Fibroblast of skin of left quadriceps (primary cell): ENCODE measurements around the gene DOK7.

Experiments used
- DNase-seq, 2 experiments: peaks; one replicate each; pipeline ENCODE4 v3.0.0-alpha.2; 2013; ENCODE audit warnings: low read depth in 2 of 2

The DOK7 gene

DNA sequence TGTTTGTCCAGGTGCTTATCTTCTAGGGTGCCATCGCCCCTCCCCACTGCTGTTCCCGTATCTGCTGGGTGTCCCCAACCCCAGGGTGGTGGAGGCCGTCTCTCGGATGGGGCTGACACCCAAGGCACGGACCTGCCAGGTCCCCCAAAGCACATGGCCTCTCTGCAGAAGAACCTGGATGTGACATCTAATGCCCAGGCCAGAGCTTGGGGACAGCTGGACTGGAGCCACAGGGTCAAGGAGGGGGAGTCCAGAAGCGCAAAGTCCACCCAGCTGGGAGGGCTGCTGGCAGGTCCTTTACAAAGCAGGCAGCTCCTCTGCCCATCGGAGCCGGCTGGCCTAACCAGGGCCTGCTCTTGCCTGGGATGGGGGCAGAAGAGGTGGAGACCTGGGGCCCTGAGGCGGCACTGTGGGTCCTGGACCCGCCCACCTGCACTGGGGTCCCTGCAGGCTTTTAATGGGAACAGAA lies 751 bp upstream of the DOK7 start:
- no peak for DNase-seq

GRCh38 chr4:3463556-3464348 lies 646 bp downstream of the DOK7 start:
- no peak for DNase-seq

GRCh38 chr4:3464349-3464905 lies 1.3 kb downstream of the DOK7 start:
- no peak for DNase-seq

DNA sequence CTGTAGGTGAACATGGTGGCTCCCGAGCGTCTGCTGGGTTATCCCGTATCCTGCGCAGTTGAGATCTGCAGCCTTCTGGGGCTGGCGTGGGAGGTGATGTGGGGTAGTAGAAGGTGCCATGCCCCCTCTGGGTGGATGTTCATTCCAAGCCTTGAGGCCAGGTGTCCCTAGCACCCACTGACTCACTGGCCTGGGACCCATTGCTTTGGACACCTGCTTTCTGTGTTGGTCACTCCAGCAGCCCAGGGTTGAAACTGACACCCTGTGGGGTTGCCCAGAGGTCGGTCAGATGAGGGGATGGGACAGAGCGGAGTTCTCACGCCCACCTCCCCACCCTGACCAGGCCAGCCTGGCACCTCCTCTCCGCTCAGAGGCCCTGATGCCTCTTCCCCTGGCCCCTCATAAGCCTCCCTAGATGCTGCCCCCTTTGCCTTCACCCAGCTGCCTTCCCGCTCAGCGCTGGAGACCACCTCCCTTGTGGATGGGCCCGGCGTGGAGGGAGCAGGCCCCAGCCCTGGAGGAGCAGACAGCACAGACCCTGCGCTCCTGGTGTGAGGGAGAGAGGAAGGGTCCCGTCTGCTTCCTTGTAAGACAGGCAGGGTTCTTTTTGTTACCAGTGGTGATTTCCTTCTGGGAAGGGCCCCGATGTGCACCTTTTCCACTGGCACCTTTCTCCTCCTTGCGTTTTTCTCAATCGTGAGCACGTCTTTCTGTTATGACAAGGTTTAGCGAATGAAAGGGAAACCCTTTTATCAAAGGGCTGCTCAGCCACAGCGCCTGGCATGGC lies 2.0 kb downstream of the DOK7 start:
- DNase-seq: no peak

- no peak for DNase-seq
These were observed 2.9 kb downstream of the DOK7 start for GRCh38 chr4:3465698-3466671.

DNA sequence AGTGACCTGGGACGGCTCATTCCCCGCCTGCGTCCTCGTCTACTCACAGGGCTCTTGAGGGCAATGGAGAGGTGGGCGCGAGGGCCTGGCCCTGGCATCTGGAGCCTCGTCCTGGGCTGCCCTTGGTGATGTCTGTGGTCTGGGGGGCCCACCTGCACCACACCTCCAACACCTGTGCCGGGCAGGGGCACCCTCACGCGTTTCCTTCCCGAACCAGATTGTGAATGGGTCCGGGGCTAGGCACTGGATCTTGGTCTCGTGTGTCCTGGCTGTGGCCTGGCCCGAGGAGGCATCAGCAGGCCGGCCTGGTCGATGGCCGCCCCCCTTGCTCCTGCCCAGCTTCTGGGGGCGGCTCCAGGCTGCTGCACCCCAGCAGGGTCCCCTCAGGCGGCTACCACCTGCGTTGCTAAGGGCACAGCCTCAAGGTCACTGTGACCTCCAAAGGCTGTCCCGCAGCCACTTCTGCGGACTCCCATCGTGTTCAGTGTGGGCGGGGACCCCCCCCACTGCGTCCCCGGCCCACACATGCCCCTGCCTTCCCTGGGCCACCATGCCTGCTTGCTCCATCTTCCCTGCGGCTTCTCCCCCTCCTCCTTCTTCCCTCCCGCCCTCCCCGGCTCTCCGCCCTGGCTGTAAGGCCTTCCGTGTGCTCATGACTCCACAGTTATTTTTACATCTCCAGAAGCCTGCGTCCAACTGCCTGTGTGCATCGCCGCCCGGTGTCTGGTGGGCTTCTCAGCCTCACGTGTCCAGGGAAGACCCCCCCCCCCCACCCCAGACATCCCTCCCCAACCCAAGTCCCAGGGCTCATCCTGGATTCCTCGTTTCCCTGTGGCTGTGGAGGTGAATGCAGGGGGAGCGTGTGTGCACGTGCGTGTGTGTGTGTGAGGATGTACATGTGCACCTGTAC lies 3.8 kb downstream of the DOK7 start:
- no peak for DNase-seq

GRCh38 chr4:3467601-3468031 lies 4.5 kb downstream of the DOK7 start:
- DNase-seq: no peak

DNA sequence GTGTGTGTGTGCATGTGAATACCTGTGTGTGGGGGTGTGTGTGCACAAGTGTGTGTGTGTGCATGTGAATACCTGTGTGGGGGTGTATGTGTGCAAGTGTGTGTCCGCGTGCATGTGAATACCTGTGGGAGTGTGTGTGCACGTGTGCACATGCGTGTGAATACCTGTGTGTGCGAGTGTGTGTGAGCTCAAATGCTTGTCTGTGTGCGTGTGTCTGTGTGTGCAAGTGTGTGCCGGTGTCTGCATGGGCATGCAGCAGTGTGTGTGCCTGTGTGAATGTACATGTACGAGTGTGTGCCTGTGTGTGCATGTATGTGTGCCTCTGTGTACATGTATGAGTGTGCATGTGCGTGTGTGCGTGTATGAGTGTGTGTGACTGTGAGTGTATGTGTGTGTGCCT lies 5.0 kb downstream of the DOK7 start:
- no peak for DNase-seq

- DNase-seq: no peak
These were observed 5.7 kb downstream of the DOK7 start for GRCh38 chr4:3468804-3469203.

GRCh38 chr4:3469386-3470243 lies 6.5 kb downstream of the DOK7 start:
- DNase-seq: no peak

DNA sequence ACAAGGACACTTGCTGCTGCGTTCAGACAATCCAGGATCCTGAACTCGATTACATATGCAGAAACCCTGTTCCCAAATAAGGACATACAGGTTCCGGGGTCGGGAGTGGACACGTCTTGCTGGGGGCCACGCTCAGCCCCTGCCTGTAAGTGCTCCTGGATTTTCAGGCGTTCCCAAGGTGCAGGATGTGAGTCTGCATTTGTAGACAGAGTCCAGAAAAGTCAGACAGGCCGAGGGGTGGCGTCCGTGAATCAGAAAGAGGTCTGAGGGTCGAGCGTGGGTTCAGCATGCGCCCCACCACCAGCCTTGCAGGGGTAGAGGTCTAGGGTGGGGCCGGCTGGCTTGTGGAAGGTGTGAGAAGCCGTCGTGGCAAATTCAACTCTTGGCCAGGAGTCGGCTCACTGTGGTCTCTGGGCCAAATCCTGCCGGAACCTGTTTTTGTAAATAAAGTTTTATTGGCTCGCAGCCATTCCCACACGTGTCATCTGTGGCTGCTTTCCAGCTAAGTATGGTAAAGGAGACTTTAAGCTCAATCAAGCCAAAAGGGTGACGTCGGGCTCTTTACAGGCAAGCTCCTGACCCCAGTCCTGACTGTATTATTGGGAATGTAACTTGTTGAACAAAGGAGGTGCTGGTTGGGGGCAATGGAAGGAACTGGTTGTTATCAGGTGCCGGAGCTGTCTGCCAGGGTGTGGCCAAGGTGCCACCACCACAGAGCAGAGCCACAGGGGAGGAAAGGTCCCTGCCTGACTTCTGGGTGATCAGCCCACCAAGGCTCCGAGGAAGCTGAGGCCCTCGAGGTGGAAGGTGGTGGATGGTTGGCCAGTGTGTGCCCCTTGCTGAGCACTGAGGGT lies 7.4 kb downstream of the DOK7 start:
- DNase-seq: no peak

DNA sequence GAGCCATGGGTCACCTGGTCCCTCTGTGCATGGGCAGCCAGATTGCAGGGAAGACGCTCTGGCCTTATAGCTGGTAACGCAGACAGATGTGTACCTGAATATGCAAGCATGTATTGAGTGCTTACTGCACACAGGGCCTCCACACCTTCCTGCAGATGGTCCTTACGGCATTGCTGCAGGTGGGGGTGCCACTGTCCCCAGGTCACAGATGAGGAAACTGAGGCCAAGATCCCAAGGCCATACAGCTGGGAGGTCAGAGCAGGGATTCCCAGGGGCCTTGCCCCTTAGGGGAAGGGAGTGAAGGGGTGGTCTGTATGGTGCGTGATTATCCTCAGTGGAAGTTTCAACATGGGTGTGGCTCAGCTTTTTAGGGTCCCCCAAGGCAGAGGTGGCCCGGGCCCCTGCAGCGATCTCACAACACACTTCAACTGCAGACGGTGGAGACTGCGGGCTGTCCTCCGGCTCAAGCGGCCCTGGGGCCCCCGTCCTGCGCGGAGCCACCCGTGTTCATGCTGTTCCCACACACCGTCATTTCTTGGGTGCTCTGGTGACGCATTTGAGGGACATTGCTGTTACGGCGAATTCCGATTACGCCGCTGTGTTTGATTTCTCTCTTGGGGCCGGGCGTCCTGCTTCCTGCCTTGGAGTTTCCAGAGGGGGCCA lies 8.1 kb downstream of the DOK7 start:
- DNase-seq: no peak

DNA sequence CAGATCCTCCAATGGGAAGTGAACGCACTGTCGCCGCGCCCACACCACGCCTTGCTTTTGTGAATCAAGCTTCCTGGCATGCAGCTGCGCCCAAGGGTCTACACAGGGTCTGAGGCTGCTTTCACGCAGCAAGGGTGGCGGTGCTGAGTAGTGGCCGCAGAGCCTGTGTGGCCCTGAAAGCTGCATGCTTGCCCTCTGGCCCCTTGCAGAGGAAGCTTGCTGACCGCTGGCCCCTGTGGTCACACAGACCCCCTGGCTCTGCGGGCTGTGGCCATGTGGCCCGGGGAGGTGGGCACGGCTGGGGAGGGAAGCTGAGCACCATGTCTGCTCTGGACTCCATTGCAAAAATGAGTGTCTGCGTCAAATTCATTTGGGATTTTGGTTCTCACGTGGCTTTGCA lies 8.8 kb downstream of the DOK7 start:
- DNase-seq: no peak

DNA sequence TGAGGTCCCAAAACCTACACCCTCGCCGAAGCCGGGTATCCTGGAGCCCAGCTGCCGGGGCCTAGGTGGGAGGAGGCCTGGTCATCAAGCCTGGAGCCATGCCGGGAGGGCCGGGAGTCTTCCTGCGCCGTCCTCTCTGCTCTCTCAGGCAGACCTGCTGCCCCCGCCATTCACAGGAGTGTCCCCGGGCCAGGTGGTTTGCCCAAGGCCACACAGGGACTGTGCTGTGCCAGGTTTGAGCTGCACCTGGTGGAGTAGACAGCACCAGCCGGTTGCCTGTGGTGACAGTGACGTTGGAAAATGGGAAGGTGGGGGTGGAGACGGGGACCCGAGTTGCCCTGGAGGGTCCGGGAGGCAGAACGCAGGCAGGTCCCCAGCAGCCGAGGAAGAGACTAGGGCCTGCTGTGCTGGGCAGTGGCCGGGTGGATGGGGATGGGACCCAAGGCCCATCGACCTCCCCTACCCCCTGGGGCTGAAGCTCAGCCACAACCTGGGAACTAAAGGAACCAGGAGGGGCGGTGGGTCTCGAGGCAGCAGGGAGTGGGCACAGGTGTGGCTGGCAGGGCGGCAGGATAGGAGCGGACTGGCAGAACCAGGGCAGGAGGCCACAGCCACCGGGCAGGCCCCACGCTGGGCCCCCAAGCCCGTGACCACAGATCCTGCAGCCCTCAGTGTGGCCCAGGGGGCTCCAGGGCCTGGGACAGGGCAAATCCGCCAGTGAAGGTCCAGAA lies 9.5 kb downstream of the DOK7 start:
- no peak for DNase-seq

- DNase-seq: no peak
These were observed 10.3 kb downstream of the DOK7 start for GRCh38 chr4:3473181-3473950.

GRCh38 chr4:3473996-3474765 lies 11.1 kb downstream of the DOK7 start:
- DNase-seq: no peak
